Prostate gland (tissue), 2 donors: ENCODE measurements around the gene ZNF71.

Experiments used
- POLR2A ChIP-seq: fragments of 450-650 bp; IDR thresholded peaks from one replicate; pipeline ENCODE4 v1.6.1; 2016; ENCODE audit warnings: antibody characterized with exemption, mild to moderate bottlenecking
- POLR2AphosphoS5 ChIP-seq: sonication (generic); formaldehyde crosslinking; IDR thresholded peaks from one replicate; pipeline ENCODE4 v1.6.1; 2017; ENCODE audit warnings: antibody characterized with exemption
- TF ChIP-seq, protein P1 (sequence below), 4 experiments: fragments of 200-600 bp in 2 of 4; fragments of 450-650 bp in 2 of 4; sonication (generic) in 2 of 4; IDR thresholded peaks; 1 replicate in 3 of 4; 2 replicates in 1 of 4; pipeline ENCODE4 v1.5.1; 2016 to 2019; ENCODE audit warnings: antibody characterized with exemption in 4 of 4, mild to moderate bottlenecking in 2 of 4, moderate library complexity in 2 of 4

DNA sequence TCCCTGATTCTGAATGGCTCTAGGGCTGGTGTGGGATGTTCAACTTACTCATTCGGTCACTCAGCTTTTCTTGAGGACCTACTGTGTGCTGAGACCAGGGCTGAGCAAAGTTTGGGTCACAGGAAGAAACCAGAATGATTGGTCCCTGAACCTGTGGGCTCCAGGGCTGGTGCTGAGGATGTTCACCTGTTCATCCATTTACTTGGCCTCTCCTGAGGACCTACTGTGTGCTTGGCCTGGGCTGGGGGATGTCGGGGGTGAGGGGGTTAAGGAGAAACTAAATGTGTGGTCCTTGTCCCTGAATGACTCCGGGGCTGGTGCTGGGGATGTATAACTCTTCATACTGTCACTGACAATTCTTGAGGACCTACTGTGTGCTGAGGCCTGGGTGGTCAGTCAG lies 66.1 kb downstream of the ZNF71 start:
- TF ChIP-seq, protein P1, sequence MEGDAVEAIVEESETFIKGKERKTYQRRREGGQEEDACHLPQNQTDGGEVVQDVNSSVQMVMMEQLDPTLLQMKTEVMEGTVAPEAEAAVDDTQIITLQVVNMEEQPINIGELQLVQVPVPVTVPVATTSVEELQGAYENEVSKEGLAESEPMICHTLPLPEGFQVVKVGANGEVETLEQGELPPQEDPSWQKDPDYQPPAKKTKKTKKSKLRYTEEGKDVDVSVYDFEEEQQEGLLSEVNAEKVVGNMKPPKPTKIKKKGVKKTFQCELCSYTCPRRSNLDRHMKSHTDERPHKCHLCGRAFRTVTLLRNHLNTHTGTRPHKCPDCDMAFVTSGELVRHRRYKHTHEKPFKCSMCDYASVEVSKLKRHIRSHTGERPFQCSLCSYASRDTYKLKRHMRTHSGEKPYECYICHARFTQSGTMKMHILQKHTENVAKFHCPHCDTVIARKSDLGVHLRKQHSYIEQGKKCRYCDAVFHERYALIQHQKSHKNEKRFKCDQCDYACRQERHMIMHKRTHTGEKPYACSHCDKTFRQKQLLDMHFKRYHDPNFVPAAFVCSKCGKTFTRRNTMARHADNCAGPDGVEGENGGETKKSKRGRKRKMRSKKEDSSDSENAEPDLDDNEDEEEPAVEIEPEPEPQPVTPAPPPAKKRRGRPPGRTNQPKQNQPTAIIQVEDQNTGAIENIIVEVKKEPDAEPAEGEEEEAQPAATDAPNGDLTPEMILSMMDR (IDR thresholded peaks at IDR 0.05) = no peak
- no peak for TF ChIP-seq POLR2A
- no peak for TF ChIP-seq POLR2AphosphoS5
